Retinal pigment epithelial cell (primary cell): ENCODE measurements around the gene GCSAML.

Experiments used
- DNase-seq: peaks from one replicate; pipeline ENCODE4 v3.0.0-alpha.2; 2010; ENCODE audit warnings: low read depth
- H3K4me3 ChIP-seq: 2 replicates; pipeline ENCODE4 v1.5.1; 2011; ENCODE audit warnings: mild to moderate bottlenecking, low read length, control low read depth, moderate library complexity
- TF ChIP-seq, protein P1 (sequence below): conservative IDR thresholded peaks from 2 replicates; pipeline ENCODE4 v1.5.1; 2011; ENCODE audit warnings: low read depth, low read length, control low read depth, inconsistent platforms

The GCSAML gene

DNA sequence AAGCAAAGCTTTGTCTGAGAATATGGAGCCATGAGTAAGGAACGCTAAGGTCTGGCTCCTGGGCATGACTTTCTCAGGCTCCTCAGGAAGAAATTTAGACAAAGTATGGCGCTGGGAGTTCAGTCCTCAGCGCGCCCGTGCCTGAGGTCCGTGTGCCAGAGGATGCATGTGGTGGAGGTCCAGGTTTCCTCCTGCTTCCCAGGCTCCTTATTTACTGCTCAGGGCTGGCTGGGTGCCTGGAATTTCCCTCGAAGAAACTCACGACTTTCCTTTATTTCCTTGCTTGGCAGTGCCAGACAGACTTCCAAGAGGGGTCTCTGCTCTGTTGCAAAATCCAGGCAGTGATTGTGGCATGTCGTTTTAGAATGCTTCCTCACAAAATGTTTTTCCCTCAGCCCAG is 13.3 kb downstream of the GCSAML start:
- DNase-seq, result no peak
- no peak overlapping the region for H3K4me3 ChIP-seq
- TF ChIP-seq, protein P1, sequence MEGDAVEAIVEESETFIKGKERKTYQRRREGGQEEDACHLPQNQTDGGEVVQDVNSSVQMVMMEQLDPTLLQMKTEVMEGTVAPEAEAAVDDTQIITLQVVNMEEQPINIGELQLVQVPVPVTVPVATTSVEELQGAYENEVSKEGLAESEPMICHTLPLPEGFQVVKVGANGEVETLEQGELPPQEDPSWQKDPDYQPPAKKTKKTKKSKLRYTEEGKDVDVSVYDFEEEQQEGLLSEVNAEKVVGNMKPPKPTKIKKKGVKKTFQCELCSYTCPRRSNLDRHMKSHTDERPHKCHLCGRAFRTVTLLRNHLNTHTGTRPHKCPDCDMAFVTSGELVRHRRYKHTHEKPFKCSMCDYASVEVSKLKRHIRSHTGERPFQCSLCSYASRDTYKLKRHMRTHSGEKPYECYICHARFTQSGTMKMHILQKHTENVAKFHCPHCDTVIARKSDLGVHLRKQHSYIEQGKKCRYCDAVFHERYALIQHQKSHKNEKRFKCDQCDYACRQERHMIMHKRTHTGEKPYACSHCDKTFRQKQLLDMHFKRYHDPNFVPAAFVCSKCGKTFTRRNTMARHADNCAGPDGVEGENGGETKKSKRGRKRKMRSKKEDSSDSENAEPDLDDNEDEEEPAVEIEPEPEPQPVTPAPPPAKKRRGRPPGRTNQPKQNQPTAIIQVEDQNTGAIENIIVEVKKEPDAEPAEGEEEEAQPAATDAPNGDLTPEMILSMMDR, result no peak

- H3K4me3 ChIP-seq, result no peak overlapping the region
- no peak for DNase-seq
- TF ChIP-seq, protein P1, result no peak
These were observed 25.3 kb downstream of the GCSAML start for GRCh38 chr1:247574236-247574635.

DNA sequence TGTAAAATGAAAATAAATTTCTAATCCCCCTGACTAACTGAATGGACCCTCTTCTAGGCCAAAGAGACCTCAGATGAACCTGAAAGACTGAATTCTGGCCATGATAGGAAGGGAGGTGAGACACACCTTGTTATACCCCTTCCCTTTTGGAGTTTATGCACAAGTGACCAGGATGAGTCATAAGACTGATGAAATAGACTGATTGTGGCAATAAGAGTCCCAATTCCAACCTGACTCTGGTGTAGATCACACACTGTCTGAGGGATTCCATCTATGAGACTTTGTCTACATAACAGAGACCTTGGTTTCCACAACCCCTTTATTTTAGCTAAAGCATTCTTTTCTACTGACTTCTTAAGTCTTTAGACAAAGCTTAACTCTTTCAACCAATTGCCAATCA is 25.7 kb downstream of the GCSAML start:
- TF ChIP-seq, protein P1, result no peak
- no peak for DNase-seq
- H3K4me3 ChIP-seq, result no peak overlapping the region

DNA sequence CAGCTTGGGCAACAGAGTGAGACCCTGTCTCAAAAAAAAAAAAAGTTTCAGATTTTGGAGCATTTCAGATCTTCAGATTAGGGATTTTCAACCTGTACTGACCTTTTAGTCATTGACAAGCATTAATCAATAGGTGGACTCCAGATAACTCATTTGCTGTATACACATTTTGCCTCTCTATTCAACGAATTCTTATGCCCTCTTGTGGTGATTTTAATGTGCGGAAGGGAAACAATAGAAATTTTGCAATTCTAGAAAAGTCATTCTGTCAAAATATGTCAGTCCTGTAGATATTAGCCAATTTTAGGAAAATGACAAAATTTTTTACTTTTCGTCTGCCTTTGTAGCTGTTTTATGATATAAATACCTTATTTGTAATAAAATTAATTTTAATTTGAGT is 27.6 kb downstream of the GCSAML start:
- H3K4me3 ChIP-seq, result no peak overlapping the region
- TF ChIP-seq, protein P1, result peak; percentile 44
- no peak for DNase-seq

DNA sequence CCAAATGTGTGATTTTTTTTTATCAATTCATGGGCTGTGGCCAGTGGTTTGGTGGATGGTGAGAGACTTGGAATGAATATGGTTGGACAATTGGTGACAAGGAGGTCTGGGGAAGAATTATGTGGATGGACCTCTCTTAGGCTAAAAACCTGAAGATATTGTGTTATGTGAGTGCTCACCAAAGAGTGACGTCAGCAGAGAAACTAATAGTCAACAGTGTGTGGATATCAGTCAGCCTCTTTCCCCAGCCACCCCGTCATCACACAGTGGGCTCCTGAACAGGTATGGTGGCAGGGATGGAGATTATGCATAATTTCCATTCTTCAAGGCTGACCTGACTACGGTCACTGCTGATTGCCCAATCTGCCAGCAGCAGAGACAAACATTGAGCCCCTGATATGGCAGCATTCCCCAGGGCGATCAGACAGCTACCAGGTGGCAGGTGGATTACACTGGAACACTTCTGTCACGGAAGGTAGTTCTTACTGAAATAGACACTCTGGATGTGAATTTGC is 30.1 kb downstream of the GCSAML start:
- TF ChIP-seq, protein P1, result no peak
- no peak for DNase-seq
- no peak overlapping the region for H3K4me3 ChIP-seq

GRCh38 chr1:247588060-247588459 is 39.1 kb downstream of the GCSAML start, which contains the start of gene OR2G2:
TSS of gene OR2G2 (plus strand) at chr1:247588360. CDS start at chr1:247588360, 0 bp downstream.
- TF ChIP-seq, protein P1, result no peak
- no peak for DNase-seq
- H3K4me3 ChIP-seq, result no peak within 1 kb of the TSS

DNA sequence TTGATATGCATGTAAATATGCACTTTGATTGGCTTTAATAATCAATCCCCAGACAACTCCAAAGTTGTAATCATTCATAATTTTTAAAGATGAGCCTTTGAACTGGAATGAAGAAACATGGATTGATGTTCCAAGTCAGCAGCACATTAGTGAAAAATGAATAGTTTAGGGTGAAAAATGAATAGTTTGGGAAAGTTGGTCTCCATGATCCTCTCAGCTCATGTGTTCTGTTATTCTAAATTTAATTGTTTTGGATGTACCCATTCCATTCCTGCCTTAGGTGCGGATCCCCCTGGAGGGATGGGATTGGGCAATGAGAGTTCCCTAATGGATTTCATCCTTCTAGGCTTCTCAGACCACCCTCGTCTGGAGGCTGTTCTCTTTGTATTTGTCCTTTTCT is 56.4 kb downstream of the GCSAML start, which contains the start of gene OR2G3:
OR2G3 (plus strand) TSS at position 301 of the 400 bp plus-strand sequence; CDS start at position 301, 0 bp downstream.
- H3K4me3 ChIP-seq, result no peak within 1 kb of the TSS
- no peak for DNase-seq
- TF ChIP-seq, protein P1, result no peak
